Activated T-cell treated with anti-CD3 and anti-CD28 coated beads for 24 hours (primary cell): Measurements from ENCODE around the gene SDK1.
"Not testable (repeated sequence)": the region's sequence is repeated elsewhere in the genome, so short reads cannot be mapped to it uniquely, and the experiment has no call there.

ENCODE experiments used
- DNase-seq: peaks from one replicate; pipeline ENCODE4 v3.0.0-alpha.2; 2020; ENCODE audit warnings: low read depth

Gene SDK1

GRCh38 chr7:4233621-4234497 lies 932.8 kb downstream of the SDK1 start:
- no peak for DNase-seq

DNA sequence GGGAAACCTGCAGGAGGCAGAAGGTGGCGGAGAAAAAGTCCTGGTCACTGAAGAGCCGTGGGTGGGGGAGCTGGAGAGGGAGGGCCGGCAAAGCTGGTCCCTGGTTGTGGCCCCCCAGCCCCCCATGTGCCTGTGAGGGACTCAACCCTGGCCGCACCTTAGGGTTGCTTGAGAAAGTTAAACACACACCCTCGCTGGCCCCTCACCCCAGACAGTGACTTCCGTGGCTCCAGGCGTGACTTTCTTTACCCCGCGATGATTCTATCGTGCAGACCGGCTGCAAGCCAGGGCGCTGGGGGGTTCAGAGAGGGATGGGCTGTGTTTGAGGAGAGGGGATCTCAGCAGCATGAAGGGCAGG lies 933.4 kb downstream of the SDK1 start:
- no peak for DNase-seq

DNA sequence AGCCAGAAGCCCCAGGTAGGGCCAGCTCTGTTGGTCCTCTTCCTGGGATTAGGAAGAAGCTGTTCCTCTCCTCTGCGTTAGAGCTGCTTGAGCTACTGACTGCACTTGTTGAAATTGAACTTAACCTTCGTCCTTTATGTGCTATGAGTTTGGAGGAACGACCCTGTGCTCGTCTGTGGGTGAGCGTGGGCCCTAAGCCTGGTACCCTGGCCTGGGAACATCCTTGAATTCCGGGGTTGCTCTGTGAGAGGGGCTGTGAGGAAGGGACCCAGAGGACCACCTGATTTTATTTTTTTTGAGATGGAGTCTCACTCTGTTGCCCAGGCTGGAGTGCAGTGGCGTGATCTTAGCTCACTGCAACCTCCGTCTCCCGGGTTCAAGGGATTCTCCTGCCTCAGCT lies 933.8 kb downstream of the SDK1 start:
- no peak for DNase-seq

GRCh38 chr7:4235596-4235995 lies 934.5 kb downstream of the SDK1 start:
- DNase-seq = no peak

DNA sequence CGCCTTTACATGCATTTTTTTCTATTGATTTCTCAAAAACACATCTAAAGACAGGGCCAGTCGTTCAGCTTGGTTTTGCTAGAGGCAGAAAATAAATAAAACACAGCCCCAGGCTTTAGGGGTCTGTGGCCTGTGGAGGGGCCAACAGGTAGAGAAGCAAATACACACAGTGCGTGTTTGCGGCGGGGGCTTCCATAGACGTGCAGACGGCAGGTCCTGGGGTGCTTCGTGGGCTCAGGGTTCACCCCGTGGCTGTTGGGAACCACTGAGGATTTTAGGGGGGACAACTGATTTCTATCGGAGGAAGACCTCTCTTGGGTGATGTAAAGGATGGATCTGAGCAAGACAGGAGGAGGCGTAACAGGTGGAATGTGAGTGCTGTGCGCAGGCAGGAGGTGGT lies 935.3 kb downstream of the SDK1 start:
- no peak for DNase-seq

- DNase-seq = not testable (repeated sequence)
Measured at GRCh38 chr7:4236873-4237272, 935.8 kb downstream of the SDK1 start.

DNA sequence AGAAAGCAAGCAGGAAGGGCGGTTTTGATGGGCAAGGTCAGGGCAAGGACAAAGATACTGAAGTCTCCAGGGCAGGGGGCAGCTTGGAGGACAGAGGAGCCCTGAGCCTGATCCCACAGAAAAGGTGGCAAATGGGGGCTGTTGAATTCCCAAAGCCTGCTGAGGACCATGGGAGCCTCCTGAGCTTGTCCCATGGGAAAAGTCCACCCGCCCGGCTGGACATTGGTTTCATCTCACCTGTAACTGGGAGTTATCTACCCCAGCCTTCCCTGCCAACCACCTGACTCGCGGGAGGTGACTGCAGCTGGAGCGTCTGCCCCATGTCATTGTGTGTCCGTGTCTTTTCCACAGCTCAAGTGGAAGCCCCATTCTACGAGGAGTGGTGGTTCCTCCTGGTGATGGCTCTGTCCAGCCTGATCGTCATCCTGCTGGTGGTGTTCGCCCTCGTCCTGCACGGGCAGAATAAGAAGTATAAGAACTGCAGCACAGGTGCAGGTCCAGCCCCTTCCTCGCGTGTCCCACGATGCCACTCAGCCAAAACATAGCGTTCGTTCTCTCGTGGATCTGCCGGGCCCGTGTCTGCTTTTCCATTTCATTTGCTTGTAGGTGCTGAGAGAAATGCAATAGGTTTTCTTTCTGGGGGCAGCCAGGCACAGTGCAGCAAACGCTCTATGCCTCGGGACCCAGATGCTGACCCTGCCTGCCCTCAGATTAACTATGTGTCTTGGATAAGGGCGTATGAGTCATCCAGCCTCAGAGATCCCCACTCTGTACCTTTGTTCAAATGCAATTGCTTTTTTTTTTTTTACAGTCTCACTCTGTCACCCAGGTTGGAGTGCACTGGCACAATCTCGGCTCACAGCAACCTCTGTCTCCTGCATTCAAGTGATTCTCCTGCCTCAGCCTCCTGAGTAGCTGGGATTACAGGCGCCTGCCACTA lies 936.5 kb downstream of the SDK1 start:
- DNase-seq = no peak

GRCh38 chr7:4238861-4239260 lies 937.8 kb downstream of the SDK1 start:
- DNase-seq = no peak

GRCh38 chr7:4240042-4240441 lies 939.0 kb downstream of the SDK1 start:
- DNase-seq = no peak

GRCh38 chr7:4240520-4241303 lies 939.7 kb downstream of the SDK1 start:
- DNase-seq = no peak

- DNase-seq = no peak
Measured at GRCh38 chr7:4241304-4241612, 940.2 kb downstream of the SDK1 start.

GRCh38 chr7:4241791-4242190 lies 940.7 kb downstream of the SDK1 start:
- DNase-seq = no peak

- DNase-seq = no peak
Measured at GRCh38 chr7:4242706-4243105, 941.7 kb downstream of the SDK1 start.

DNA sequence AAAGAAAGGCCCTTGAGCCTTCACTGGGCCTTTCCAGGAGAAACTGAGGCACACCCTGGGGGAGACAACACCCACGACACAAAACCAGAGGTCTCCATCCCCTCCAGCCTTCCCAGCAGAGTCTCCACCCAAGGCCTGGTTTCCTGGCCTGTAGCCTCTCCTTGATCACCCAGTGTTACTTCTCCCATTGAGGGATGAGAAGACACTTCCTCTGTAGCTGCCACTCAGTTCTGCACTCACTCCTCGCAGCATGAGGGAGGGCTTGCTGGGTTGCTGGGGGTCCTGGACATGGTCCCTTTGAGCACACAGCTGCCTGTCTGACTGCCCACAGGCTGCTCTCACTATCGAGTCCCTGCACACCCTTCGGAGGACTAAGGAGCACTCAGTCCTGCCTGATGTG lies 943.0 kb downstream of the SDK1 start:
- DNase-seq = no peak

DNA sequence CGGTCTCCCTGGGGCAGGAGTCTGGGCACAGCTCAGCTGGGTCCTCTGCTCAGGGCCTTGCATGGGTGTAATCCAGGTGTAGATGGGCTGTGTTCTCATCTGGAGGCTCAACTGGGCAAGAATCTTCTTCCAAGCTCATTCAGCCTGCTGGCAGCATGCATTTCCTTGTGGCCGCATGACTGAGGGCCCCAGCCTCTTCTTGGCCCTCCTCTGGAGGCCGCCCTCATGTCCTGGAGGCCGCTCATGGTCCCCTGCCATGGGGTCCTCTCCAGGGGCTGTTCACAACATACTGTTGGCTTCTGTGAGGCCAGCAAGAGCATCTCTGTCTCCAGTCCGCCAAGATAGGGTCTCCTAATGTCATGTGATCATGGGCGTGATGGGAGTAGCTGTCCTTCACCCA lies 943.6 kb downstream of the SDK1 start:
- DNase-seq = no peak

DNA sequence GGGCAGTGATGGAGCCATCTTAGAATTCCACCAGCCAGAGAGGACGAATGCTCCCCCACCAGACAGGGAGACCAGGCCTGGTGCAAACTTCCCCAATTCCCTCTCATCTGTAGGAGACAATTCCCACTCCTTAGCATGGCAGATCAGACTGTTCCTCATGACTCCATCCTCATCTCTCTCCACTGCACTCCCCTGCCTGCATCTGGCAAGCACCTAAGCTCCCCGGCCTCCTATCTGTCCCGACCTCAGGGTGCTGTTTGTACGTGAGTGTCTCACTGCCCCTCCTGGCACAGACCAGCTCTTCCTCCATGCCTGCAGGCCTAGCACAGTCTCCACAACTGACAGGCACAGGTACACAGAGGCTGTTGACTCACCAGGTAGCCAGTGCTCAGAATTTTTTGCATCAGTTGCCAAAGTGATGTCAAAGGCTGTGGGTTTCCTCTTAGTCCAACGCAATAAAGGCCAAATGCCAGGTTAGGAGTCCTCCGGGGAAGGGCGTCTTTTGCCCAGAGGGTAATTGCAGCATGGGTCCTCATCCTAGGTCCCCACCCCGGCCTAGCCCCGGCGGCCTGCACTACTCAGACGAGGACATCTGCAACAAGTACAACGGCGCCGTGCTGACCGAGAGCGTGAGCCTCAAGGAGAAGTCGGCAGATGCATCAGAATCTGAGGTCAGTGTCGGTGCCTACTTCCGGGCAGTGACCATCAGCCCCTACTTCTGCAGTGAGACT lies 944.2 kb downstream of the SDK1 start:
- DNase-seq = no peak

DNA sequence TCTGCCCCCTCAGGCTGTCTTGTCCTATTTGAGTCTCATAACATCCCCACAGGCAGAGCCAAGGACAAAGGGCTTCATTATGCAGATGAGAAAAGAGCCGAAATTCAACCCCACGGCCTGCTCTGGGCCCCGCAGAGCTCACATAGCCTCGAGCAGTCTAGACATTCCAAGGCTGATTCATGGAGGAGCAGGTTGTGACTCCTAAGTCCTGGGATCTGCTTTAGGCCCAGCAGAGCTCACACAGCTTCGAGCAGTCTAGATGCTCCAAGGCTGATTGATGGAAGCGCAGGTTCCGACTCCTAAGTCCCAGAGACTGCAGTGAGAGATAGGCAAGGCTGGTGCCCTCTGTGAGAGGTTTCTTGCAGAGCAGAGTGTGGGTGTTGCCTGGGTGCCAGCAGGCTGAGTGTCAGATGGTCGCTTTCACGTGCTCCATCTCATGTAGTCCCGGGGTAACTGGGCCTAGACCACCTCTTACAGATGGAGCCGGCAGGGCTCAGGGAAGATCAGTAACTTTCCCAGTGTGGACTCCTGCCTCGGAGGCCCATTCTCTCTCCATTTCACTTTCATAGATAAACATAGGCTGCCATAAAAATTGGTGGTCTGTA lies 944.9 kb downstream of the SDK1 start:
- DNase-seq = no peak

DNA sequence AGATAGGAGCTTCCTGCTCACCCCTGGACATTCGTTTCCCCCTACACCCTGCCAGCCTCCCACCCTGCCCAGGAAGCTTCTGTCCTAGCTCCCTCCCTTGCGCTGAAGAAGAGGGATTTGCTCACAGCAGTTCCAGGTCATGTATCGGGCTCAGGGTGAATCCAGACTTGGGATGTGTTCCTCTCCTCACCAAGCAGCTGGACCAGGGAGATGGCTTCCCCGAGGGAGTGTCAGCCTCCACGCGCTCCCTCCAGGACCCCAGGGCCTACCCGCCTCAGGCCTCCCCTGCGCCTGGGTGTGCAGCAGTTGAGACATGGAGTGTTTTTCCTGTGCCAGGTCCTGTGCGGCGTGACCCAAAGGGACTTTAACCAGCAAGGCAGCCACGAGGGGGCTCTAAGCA lies 945.5 kb downstream of the SDK1 start:
- DNase-seq = no peak

GRCh38 chr7:4247106-4247876 lies 946.2 kb downstream of the SDK1 start:
- no peak for DNase-seq

- DNase-seq = no peak
Measured at GRCh38 chr7:4248295-4248694, 947.2 kb downstream of the SDK1 start.

- no peak for DNase-seq
Measured at GRCh38 chr7:4249241-4249640, 948.2 kb downstream of the SDK1 start.
